Measurements from ENCODE around the gene OGFOD2. TPM values are rescaled to one million over a fixed set of nuclear protein-coding genes. Genes with fewer than 3 reads are reported as not detected.

OGFOD2 gene
- total RNA-seq, 4 donors from 2014 or later = 12.0 to 36.0 (median 18.4) TPM

DNA sequence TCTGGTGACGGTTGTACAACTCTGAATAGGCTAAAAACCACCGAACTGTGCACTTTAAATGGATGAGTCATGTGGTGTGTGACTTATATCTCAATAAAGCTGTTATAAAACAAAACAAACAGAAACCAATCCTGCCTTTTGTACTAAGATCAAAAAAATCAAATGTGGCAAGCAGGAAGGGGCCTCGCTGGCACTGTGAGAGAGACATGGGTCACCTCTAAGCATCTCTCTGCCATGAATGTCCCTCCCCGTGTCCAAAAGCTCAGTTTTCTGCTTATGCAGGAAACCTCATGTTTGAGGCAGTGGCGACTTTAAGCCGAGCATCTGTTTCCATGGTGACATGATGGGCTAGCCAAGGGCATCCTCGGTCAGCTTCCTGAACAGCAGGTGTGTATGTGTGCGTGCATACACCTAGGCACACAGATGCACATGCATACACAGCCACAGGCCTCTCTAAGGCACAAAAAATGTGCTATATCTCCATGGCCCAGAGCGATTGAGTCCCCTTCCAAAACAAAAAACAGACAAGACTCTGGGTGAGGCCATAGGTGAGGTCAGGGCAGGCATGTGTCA is 49.9 kb downstream of the OGFOD2 start:
- H3K9me3 ChIP-seq = no peaks in the 10 kb centered on the region
- 27% methylated on average over 4 to 9 of the region's 9 CpGs for WGBS, 2 donors (ENCODE audit: low coverage in 1 of 2)
- DNase-seq = no peak
- H3K4me3 ChIP-seq = no peak overlapping the region
- TF ChIP-seq, protein P1, sequence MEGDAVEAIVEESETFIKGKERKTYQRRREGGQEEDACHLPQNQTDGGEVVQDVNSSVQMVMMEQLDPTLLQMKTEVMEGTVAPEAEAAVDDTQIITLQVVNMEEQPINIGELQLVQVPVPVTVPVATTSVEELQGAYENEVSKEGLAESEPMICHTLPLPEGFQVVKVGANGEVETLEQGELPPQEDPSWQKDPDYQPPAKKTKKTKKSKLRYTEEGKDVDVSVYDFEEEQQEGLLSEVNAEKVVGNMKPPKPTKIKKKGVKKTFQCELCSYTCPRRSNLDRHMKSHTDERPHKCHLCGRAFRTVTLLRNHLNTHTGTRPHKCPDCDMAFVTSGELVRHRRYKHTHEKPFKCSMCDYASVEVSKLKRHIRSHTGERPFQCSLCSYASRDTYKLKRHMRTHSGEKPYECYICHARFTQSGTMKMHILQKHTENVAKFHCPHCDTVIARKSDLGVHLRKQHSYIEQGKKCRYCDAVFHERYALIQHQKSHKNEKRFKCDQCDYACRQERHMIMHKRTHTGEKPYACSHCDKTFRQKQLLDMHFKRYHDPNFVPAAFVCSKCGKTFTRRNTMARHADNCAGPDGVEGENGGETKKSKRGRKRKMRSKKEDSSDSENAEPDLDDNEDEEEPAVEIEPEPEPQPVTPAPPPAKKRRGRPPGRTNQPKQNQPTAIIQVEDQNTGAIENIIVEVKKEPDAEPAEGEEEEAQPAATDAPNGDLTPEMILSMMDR (IDR thresholded peaks at IDR 0.05) = no peak
- TF ChIP-seq EP300 (IDR thresholded peaks at IDR 0.05; ENCODE audit: low read depth) = no peak
- no peak for TF ChIP-seq POLR2A (IDR thresholded peaks at IDR 0.05)
- no peak for TF ChIP-seq POLR2AphosphoS5 (IDR thresholded peaks at IDR 0.05)
- H3K27me3 ChIP-seq = no peaks in the 10 kb centered on the region
- intact Hi-C loops (cut with DNase I; ENCODE audit: low total_unique reads) = no loop called here
- in situ Hi-C loops (cut with MboI; ENCODE audit: low pct_ligation_motif_present in 1 of 4, low pct_unique_long_range_greater_than_20kb in 1 of 4, low sequenced_read_pairs in 3 of 4) = loop anchor here in 2 of 4 donors (25.0 kb wide), 1 partner anchor 212 kb away; the partner anchor contains the start of genes MPHOSPH9 (in 2 of the 2) and MTRFR (in 2 of the 2)
- peaks cover 0 to 14% (median 3%) of the 10 kb centered on the region in 4 donors for H3K4me1 ChIP-seq
- H3K36me3 ChIP-seq = no peaks in the 10 kb centered on the region
- H3K27ac ChIP-seq = peak overlapping the region in 2 of 4 donors; percentile 17 to 18

DNA sequence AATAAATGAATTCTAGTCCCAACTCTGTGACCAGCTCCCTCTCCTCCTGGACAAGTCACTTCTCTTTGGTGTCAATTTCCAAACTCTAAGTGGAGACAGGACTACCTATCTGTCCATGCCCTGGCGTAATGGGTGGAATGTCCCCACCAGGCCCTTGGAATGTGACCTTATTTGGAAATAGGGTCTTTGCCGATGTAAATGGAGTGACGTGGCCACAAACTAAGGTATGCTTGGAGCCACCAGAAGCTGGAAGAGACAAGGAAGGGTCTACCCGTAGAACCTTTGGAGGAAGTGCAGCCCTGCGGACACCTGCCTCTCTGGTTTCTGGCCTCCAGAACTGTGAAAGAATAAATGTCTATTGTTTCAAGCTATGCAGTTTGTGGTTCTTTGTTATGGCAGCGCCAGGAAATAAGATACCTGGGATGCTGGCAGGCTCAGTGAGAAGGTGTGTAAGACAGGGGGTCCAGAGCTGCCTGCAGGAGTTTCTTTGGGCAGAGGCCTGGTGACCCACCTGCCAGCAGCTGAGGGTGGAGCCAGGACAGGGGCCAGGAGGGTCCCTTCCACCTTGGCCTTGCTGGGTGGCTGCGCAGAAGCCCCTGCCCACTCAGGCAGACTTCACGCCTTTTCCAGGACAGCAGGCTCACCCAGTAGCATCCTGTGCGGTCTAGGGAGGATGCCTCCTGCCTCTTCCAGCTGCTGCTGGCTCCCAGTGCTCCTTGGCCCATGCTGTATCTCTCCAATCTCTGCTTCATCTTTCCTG is 51.2 kb downstream of the OGFOD2 start:
- no peaks in the 10 kb centered on the region for H3K36me3 ChIP-seq
- peaks cover 0 to 14% (median 3%) of the 10 kb centered on the region in 4 donors for H3K4me1 ChIP-seq
- H3K27ac ChIP-seq = no peak overlapping the region
- TF ChIP-seq POLR2A (IDR thresholded peaks at IDR 0.05) = no peak
- TF ChIP-seq, protein P1 (IDR thresholded peaks at IDR 0.05) = no peak
- no peak for TF ChIP-seq POLR2AphosphoS5 (IDR thresholded peaks at IDR 0.05)
- no peak for TF ChIP-seq EP300 (IDR thresholded peaks at IDR 0.05; ENCODE audit: low read depth)
- 88 to 92% methylated on average over 4 to 9 of the region's 9 CpGs for WGBS, 2 donors (ENCODE audit: low coverage in 1 of 2)
- in situ Hi-C loops (cut with MboI; ENCODE audit: low pct_ligation_motif_present in 1 of 4, low pct_unique_long_range_greater_than_20kb in 1 of 4, low sequenced_read_pairs in 3 of 4) = loop anchor here in 2 of 4 donors (25.0 kb wide), 1 partner anchor 211 kb away; the partner anchor contains the start of genes MPHOSPH9 (in 2 of the 2) and MTRFR (in 2 of the 2)
- H3K4me3 ChIP-seq = no peak overlapping the region
- intact Hi-C loops (cut with DNase I; ENCODE audit: low total_unique reads) = no loop called here
- no peaks in the 10 kb centered on the region for H3K27me3 ChIP-seq
- DNase-seq = no peak
- H3K9me3 ChIP-seq = no peaks in the 10 kb centered on the region

DNA sequence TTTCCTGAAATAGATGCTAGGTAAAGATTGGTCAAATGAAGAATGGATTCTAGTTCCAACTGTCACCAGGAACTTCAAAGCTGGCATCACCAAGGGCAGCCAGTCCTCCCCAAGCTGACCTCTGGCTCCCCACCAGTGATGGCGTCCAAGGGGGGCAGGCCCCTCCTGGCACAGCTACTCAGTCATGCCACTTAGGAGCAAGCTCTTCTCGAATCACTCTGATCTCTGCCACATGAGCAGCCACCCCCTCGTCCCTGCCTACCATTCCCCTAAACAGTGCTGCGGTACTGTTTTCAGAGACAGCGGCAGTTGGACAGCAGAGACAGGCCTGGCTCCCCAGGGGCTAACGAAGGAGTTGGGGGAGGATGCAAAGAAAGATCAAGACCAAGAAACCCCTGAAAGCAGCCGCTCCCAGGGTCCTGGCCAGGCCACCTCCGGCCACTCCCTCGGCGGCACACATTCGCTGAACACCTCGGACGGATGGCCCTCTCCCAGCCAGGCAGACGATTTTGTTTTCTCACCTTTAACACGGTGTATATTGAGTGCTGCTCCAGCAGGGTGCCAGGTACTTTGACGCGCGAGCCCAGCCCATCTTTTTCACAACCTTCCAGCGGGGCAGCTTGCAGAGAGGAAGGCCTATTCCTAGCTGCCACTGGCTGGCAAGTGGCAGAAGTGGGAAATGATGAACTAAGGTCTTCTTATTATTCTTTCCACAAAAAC is 52.8 kb downstream of the OGFOD2 start:
- no peak for TF ChIP-seq POLR2AphosphoS5 (IDR thresholded peaks at IDR 0.05)
- in situ Hi-C loops (cut with MboI; ENCODE audit: low pct_ligation_motif_present in 1 of 4, low pct_unique_long_range_greater_than_20kb in 1 of 4, low sequenced_read_pairs in 3 of 4) (loop anchor here in 2 of 4 donors (25.0 kb wide), 1 partner anchor 209 kb away; the partner anchor contains the start of genes MPHOSPH9 (in 2 of the 2) and MTRFR (in 2 of the 2)), intact Hi-C loops (cut with DNase I; ENCODE audit: low total_unique reads) (no loop called here)
- no peaks in the 10 kb centered on the region for H3K36me3 ChIP-seq
- no peak overlapping the region for H3K27ac ChIP-seq
- peaks cover 0 to 13% (median 3%) of the 10 kb centered on the region in 4 donors for H3K4me1 ChIP-seq
- no peaks in the 10 kb centered on the region for H3K9me3 ChIP-seq
- no peak for DNase-seq
- H3K27me3 ChIP-seq = no peaks in the 10 kb centered on the region
- 81 to 85% methylated on average over 12 to 19 of the region's 19 CpGs for WGBS, 2 donors (ENCODE audit: low coverage in 1 of 2)
- no peak overlapping the region for H3K4me3 ChIP-seq

DNA sequence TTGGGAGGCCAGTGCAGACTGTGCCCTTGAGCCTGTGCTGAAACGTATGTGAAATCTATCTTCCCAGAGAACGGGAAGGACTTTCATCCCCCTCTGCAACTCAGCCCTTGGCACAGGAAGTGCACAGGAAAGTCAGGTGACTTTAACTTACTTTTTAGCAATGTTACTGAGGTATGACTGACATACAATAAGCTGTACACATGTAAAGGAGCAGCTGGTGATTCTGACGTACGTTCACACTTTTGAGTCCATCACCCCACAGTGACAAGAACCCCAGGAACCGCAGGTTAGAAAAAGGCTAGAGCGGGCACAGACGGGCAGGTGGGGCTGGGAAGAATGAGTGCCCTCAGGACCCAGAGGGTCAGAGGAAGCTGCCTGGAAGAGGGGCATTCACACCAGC is 53.4 kb downstream of the OGFOD2 start:
- Histone ChIP-seq H3K27ac (no peak overlapping the region), H3K4me3 (no peak overlapping the region), H3K9me3 (no peaks in the 10 kb centered on the region), H3K36me3 (no peaks in the 10 kb centered on the region), H3K27me3 (no peaks in the 10 kb centered on the region), H3K4me1 (peaks cover 0 to 11% (median 3%) of the 10 kb centered on the region in 4 donors)
- TF ChIP-seq EP300 (IDR thresholded peaks at IDR 0.05; ENCODE audit: low read depth) (no peak), POLR2A (IDR thresholded peaks at IDR 0.05) (no peak), POLR2AphosphoS5 (IDR thresholded peaks at IDR 0.05) (no peak)
- TF ChIP-seq, protein P1 (IDR thresholded peaks at IDR 0.05) = no peak
- WGBS, 2 donors (ENCODE audit: low coverage in 1 of 2) = 85 to 88% methylated on average over 7 of the region's 7 CpGs
- DNase-seq = no peak
- intact Hi-C loops (cut with DNase I; ENCODE audit: low total_unique reads) = no loop called here
- in situ Hi-C loops (cut with MboI; ENCODE audit: low pct_ligation_motif_present in 1 of 4, low pct_unique_long_range_greater_than_20kb in 1 of 4, low sequenced_read_pairs in 3 of 4) = loop anchor here in 2 of 4 donors (25.0 kb wide), 1 partner anchor 209 kb away; the partner anchor contains the start of genes MPHOSPH9 (in 2 of the 2) and MTRFR (in 2 of the 2)
